RWPE1 (cell line): ENCODE data around the gene FCRLB.

ENCODE experiments used
- CTCF ChIA-PET: fragments of 350-600 bp; sonication (Branson Sonifier 250); formaldehyde crosslinking; extraction: SDS; loops from one replicate; lab custom pipeline; 2021; lab: Yijun Ruan, JAX
- POLR2A ChIA-PET: fragments of 400-600 bp; formaldehyde crosslinking; extraction: SDS; loops from one replicate; lab custom pipeline; 2020; ENCODE audit warnings: antibody characterized with exemption; ENCODE audit not compliant: low non-redundant PET; lab: Yijun Ruan, JAX
- DNase-seq: peaks from one replicate; pipeline ENCODE4 v3.0.0; 2012; ENCODE audit warnings: low spot score
- H3K27ac ChIP-seq: fragments of 450-650 bp; 2 replicates; pipeline ENCODE4 v1.5.1; 2017
- CTCF ChIP-seq: fragments of 450-650 bp; conservative IDR thresholded peaks from 2 replicates; pipeline ENCODE4 v1.5.1; 2017; ENCODE audit warnings: low read depth, mild to moderate bottlenecking

FCRLB gene

GRCh38 chr1:161738627-161739287 is 17.4 kb downstream of the FCRLB start:
- CTCF ChIA-PET = interaction anchor here (0.6 to 1.6 kb wide), 6 partner anchors 9 to 264 kb away, joined by 3 to 7 read pairs (median 4); partner anchors contain the start of gene DUSP12
- POLR2A ChIA-PET = no interaction called here

DNA sequence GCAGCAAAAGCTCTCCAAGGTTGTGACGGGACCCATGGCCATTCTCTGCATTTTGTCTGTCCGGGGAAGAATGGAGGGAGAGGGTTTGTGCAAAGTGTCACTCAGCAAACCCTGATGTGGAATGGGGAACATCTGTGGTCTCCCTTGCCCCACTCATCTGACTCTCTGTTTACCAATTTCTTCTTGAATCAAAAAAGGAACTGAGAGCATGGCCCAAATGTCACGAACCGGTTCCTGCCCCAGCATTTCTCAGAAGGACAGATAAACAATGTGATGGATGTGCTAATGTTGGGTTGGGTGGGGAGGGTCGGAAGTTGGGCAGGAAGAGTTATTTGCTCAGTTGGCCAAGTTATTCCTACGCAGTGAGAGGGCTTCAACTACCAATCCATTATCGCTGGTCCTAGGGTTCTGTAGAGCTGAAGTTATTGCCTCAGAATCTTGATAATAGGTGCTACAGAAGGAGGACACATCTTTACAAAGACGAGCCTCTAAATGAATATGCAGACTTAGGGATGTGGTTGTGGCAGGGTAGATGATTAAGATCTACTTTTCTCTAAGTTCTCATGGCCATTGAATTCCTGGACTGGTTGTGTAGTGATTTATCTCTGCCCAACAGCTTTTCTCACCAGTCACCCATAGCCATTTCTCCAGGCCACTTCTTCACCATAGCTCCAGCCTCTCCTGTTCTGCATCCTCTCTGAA is 18.7 kb downstream of the FCRLB start:
- ChIA-PET CTCF (interaction anchor here (0.5 to 1.5 kb wide), 3 partner anchors 9 to 343 kb away, joined by 3 to 4 read pairs (median 3); partner anchors contain the start of gene DUSP12), POLR2A (no interaction called here)
- H3K27ac ChIP-seq = no peak overlapping the region
- TF ChIP-seq CTCF = no peak
- no peak for DNase-seq

More at GRCh38 chr1:161738627-161739287, 17.4 kb downstream of the FCRLB start:
- peak; percentile 60 for TF ChIP-seq CTCF
- no peak overlapping the region for H3K27ac ChIP-seq
- DNase-seq = peak; percentile 45

GRCh38 chr1:161740921-161741320 is 19.6 kb downstream of the FCRLB start:
- ChIA-PET POLR2A (no interaction called here), CTCF (interaction anchor here (0.5 to 1.2 kb wide), 4 partner anchors 12 to 693 kb away, joined by 3 to 5 read pairs (median 4); partner anchors contain the start of gene FCGR2A)
- DNase-seq = no peak
- TF ChIP-seq CTCF = no peak
- H3K27ac ChIP-seq = no peak overlapping the region

DNA sequence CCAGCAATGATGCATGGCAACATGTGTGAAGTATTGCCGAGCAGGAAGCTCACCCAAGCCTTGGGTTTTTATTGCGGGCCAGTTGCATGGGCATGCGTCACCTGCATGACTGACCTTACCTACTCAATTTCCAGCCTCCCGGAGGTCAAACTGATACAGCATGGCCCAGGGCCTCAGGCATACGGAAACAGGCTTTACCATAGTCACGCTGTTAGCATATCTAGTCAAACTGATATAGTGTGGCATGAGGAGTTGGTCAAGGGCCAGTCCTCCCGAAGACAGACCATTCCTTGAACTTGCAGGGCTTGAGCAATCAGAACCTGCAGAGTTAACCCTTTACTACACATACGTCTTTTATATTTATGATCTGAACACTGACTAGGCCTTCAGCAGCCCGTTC is 21.9 kb downstream of the FCRLB start:
- CTCF ChIA-PET = interaction anchor here (0.7 kb wide), 1 partner anchor 294 kb away, joined by 3 read pairs; no protein-coding TSS in a partner anchor
- no peak overlapping the region for H3K27ac ChIP-seq
- TF ChIP-seq CTCF = no peak
- POLR2A ChIA-PET = no interaction called here
- no peak for DNase-seq

GRCh38 chr1:161747801-161748200 is 26.5 kb downstream of the FCRLB start:
- CTCF ChIA-PET = no interaction called here
- POLR2A ChIA-PET = no interaction called here
- DNase-seq = no peak
- H3K27ac ChIP-seq = no peak overlapping the region
- TF ChIP-seq CTCF = no peak

DNA sequence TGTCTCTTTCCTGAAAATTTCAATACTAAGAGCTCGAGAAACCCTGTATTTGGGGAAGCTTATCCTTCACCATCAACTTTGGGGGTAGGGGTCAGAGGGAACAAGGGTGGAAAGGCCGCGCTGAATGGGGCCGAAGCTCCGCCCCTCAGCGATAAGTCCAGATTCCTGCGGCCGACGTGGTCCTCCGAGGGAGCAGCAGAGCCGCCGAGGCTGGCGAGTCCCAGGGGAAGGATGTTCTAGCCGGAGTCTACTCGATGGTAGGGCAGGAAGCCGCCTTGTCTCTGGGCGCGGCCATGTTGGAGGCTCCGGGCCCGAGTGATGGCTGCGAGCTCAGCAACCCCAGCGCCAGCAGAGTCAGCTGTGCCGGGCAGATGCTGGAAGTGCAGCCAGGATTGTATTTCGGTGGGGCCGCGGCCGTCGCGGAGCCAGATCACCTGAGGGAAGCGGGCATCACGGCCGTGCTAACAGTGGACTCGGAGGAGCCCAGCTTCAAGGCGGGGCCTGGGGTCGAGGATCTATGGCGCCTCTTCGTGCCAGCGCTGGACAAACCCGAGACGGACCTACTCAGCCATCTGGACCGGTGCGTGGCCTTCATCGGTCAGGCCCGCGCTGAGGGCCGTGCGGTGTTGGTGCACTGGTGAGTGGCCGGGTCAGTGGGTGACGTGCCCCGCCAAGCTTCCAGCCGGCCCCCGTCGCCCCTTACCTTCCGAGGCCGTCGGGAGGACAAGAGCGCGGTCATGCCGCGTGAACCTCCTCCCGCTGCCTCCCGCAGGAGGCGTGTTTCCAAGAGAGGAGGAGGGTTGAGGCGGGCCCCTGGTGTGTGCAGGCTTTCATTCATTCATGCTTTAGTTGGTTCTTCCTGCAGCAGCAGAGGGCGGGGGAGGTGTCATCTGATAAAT is 28.4 kb downstream of the FCRLB start, which contains the start of gene DUSP12:
Gene DUSP12, plus strand, starts transcription at position 278 of the 899 bp plus-strand sequence. Its CDS starts 16 bp downstream, at position 294.
- H3K27ac ChIP-seq = peak within 1 kb of the TSS; percentile 91
- peak; percentile 27 for TF ChIP-seq CTCF
- POLR2A ChIA-PET = interaction anchor here (0.6 to 1.2 kb wide), 3 partner anchors 15 to 287 kb away, joined by 3 to 4 read pairs (median 4); no protein-coding TSS in a partner anchor
- DNase-seq = peak; percentile 91
- CTCF ChIA-PET = interaction anchor here (0.6 to 1.3 kb wide), 2 partner anchors 10 to 58 kb away, joined by 3 to 4 read pairs; no protein-coding TSS in a partner anchor
